Stimulated activated CD8-positive, alpha-beta memory T cell treated with anti-CD3 and anti-CD28 coated beads, Interleukin-7, amount 100 ng/mL, for 1 hour (primary cell): ENCODE data around the gene TMEM130.
"Not testable (repeated sequence)": the region's sequence is repeated elsewhere in the genome, so short reads cannot be mapped to it uniquely, and the experiment has no call there.

Experiments used
- DNase-seq, 2 donors: peaks; one replicate each; pipeline ENCODE4 v3.0.0-alpha.2; 2020; ENCODE audit warnings: low read depth in 2 of 2

TMEM130 gene

GRCh38 chr7:98877146-98877545 lies 7.3 kb upstream of the TMEM130 start:
- no peak for DNase-seq

- no peak for DNase-seq
Measured at GRCh38 chr7:98875501-98875900, 5.7 kb upstream of the TMEM130 start.

DNA sequence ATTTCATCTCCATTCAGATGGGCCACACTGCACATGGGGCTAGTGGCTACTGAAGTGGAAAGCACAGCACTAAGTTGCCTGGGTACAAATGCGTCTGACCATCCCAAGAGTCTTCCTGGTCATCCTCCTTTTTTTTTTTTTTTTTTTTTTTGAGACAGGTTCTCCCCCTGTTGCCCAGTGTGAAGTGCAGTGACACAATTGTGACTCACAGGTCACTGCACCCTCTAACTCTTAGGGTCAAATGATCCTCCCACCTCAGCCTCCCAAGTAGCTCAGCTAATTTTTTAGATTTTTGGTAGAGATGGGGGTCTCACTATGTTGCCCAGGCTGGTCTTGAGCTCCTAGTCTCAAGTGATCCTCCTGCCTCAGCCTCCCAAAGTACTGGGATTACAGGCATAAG lies 5.1 kb upstream of the TMEM130 start:
- DNase-seq, result no peak

DNA sequence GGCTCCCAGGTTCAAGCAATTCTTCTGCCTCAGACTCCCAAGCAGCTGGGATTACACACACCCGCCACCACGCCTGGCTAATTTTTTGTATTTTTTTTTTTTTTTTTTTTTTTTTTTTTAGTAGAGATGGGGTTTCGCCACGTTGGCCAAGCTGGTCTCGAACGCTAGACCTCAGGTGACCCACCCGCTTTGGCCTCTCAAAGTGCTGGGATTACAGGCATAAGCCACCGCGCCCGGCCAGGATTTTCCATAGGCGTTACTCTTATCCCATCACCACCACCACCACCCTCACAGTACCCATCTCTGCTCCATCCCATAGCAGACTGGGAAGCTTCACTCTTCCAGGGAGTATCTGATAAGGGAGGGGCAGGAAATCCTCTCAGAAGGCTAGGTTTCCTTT lies 3.8 kb upstream of the TMEM130 start:
- DNase-seq, result not testable (repeated sequence)

DNA sequence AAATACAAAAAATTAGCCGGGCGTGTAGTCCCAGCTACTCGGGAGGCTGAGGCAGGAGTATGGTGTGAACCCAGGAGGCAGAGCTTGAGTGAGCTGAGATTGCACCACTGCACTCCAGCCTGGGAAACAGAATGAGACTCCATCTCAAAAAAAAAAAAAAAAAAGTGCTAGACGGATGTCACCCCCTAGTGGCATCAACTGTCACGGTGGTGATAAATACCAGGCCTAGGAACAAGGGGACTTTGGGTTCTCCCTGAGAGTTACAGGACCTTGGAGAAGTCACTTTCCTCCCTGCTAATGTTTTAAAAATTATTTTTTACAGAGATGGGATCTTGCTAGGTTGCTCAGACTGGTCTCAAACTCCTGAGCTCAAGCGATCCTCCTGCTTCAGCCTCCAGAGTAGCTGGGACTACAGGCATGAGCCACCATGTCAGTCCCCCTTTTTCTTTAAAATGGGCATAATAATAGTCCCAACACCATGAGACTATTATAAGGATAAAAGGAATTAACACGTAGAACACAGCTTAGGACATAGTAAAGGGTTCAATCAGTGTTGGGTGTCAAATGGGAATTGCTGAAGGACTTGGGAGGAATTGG lies 2.6 kb upstream of the TMEM130 start:
- no peak for DNase-seq

DNA sequence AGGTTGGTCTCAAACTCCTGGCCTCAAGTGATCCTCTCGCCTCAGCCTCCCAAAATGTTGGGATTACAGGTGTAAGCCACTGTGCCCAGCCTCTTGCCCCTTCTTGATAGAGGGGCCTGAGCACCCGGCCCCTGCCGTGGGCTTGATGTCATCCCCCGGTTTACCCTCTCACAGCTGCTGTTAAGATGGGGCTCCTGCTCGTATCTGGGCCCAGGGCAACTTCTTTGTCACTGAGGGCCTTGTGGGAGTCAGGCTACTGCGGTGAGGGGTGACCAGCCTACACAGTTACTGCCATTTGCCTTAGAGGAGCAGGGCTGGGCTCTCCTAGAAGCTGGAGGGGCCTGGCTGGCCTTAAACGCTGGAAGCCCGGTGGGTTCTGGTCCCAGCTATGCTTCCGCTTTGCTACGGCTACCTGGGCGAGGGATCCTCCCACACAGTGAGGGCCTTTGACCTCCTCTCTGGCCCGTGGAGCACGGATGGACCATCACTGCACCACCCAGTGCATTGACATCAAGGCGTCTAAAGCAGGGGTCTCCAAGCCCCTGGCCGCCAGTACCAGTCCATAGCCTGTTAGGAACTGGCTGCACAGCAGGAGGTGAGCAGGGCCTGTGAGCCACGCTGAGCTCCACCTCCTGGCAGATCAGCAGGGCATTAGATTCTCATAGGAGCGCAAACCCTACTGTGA lies 1.1 kb upstream of the TMEM130 start:
- no peak for DNase-seq

GRCh38 chr7:98870121-98870651 lies 372 bp upstream of the TMEM130 start:
- peak; percentile 25 to 41 for DNase-seq

DNA sequence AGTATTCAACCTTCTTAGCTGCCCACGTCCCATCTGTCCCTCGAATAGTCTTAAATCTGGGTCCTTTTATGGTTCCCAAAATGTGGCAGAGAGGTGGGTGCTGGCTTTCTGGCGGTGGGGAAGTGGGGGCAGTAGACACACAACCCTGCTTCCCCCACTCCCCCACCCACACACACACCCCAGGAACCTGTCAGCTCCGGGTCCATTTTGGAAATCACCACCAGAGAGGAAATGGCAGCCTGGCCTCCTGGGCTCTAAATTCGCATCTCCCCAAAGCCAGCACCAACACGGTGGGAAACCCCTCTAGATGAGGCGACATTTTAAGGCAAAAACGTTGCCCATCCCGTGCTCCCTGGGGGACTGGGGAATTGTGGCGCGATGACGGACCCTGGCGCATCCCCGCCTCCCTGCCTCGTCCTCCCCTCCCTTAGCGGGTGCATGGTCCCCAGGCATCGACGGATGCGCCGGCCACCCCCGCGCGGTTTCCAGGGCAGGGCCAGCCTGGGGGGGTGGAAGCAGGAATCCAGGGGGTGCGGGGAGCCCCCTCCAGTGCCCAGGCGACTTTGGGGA lies 702 bp downstream of the TMEM130 start:
- no peak for DNase-seq

GRCh38 chr7:98868450-98868849 lies 1.4 kb downstream of the TMEM130 start:
- no peak for DNase-seq

DNA sequence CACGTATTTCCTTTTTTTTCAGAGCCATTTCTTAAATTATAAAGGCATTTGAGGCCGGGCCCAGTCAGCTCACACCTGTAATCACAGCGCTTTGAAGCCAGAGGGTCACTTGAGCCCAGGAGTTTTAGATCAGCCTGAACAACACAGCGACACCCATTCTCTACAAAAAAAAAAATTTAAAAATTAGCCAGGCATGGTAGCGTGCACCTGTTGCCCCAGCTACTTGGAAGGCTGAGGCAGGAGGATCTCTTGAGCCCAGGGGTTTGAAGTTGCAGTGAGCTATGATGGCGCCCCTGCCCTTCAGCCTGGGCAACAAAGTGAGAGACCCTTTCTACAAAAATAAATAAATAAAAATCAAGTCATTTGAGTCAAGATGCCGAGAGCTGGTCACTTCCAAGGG lies 3.0 kb downstream of the TMEM130 start:
- DNase-seq, result no peak

GRCh38 chr7:98866351-98866750 lies 3.5 kb downstream of the TMEM130 start:
- DNase-seq, result no peak

DNA sequence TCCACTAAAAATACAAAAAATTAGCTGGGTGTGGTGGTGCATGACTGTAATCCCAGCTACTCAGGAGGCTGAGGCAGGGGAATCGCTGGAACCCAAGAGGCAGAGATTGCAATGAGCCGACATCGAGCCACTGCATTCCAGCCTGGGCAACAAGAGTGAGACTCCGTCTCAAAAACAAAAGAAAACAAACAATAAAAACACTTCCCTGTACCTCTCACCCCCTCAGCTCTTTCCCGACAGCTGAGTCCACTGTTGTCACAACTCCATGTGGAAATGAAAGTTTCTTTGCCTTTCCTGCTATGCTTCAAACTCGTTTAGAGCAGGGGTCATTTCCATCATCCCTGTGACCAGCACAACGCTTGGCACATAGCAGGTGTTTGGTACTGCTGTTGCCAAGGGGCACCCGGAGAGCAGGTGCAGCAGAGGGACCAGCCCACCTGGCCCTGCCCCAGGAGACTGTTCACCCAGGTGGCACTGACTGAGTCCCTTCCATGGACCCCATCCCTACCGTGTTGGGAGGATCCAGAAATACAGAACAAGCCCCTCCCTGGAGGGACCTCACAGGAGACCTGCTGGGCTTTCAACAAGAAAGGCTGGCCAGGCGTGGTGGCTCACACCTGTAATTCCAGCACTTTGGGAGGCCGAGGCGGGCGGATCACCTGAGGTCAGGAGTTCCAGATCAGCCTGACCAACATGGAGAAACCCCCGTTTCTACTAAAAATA lies 4.9 kb downstream of the TMEM130 start:
- DNase-seq, result no peak

DNA sequence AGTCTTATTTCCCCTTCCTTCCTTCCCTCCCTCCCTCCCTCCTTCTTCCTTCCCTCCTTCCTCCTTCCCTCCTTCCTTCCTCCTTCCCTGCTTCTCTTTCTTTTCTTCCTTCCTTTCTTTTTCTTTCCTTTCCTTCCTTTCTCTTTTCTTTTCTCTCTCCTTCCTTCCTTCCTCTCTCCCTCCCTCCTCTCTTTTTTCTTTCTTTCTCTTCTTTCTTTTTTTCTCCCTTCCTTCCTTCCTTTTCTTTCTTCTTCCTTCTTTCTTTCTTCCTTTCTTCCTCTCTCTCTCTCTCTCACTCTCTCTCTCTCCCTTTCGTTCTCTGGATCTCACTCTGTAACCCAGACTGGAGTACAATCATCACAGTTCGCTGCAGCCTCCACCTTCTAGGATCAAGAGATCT lies 6.2 kb downstream of the TMEM130 start:
- no peak for DNase-seq

DNA sequence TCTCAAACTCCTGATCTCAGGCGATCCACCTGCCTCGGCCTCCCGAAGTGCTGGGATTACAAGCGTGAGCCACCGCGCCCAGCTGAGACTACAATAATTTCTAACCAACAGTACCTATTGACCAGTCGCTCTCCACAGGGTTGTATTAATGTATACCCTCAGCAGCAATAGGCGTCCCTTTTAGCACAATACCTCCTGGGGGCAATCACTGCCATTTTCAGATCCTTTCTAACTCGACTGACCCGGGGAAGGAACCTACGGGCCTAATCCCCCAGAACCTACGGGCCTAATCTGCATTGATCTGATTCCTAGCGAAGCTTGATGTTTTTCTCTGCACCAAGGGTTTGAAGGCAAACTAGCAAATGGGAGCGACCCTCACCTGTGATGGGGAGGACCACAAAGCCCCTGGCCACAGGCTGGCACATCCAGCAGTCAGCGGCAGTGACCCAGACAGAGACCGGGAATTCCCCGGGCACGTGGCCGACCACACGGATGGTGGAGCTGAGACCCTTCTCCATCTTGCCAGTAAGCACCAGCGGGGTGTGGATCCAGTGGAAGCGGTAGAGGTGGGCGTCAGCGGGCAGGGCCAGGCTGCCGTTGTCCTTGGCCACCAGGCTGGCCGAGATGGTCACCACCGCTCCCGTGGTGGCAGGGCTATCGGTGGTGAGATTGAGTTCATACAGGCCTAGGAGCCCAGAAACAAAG lies 6.9 kb downstream of the TMEM130 start:
- no peak for DNase-seq

DNA sequence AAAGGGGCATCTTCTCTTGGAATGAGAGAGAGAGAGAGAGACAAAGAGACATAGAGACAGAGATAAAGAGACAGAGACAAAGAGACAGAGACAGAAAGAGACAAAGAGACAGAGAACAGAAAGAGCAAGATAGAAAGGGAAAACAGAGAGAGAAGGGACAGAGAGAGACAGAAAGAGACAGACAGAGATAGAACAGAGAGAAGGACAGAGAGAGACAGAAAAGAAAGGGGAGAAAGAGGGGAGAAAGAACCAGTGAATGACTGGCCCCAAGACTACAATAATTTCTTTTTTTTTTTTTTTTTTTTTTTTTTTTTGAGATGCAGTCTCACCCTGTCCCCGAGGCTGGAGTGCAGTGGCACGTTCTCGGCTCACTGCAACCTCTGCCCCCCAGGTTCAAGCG lies 7.6 kb downstream of the TMEM130 start:
- DNase-seq, result no peak

GRCh38 chr7:98860071-98860470 lies 9.7 kb downstream of the TMEM130 start:
- DNase-seq, result no peak

DNA sequence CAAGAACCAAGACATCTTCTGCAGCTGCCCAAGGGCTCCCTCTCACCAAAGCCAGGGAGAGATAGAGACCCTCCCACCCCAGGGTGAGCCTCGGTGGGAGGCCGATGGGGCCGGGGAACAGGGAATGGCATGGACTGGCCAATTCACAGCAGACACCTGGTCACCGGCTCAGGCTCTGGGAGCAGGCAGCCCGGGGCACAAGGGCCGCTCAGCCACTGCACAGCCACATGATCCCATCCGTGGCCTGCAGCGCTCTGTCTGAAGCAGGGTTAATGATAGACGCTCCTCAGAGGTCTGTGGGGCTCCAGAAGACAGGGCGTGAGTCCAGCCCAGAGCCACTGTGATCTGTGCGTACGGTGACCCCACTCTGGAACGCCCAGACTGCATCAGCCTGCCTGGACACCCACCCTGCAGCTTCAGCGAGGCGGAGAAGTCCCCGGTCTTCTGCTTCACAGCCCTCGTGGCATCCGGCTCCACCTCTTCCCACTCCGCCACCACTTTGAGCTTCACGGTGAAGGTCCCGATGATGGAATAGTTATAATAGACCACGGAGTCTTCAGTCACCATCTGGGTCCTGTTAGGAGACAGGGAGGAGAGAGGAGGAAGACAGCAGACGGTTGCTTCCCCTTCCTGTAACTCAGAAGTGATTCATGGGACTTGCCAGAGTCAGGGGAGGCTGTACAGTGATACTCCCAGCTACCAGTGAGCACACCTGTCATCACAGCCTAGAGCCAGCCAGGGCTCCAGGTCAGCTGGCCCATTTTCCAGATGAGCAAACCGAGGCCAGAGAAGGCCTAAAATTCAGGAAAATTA lies 14.0 kb downstream of the TMEM130 start:
- no peak for DNase-seq

DNA sequence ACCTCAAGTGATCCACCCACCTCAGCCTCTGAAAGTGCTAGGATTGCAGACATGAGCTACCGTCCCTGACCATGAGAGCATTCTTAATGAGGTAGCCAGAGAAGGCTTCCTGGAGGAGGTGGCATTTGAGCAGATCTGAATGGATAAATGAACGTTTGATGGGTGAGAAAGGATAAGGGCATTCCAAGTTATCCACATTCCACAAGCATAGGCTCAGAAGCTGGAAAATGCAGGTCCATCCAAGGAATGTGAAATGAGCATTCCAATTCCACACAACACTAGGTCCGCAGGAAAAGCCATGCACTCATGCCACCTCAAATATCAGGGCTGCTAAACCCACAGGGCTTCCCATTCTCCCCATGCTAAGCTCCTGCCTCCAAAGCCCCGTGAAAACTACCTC lies 17.0 kb downstream of the TMEM130 start:
- no peak for DNase-seq

- DNase-seq, result no peak
Measured at GRCh38 chr7:98848918-98849317, 20.9 kb downstream of the TMEM130 start.

GRCh38 chr7:98842552-98842951 lies 27.3 kb downstream of the TMEM130 start:
- DNase-seq, result not testable (repeated sequence)
